ENCODE data around the gene PNLIPRP2.

PNLIPRP2 gene

GRCh38 chr10:116657863-116658551, 37.3 kb downstream of the PNLIPRP2 start:
- no peak for DNase-seq

GRCh38 chr10:116659049-116659670, 38.4 kb downstream of the PNLIPRP2 start:
- no peak for DNase-seq

- no peak for DNase-seq
Observed at GRCh38 chr10:116660860-116661259, 40.1 kb downstream of the PNLIPRP2 start.

GRCh38 chr10:116663342-116663741, 42.6 kb downstream of the PNLIPRP2 start:
- DNase-seq: no peak

- DNase-seq: no peak
Observed at GRCh38 chr10:116664631-116665030, 43.9 kb downstream of the PNLIPRP2 start.

GRCh38 chr10:116665541-116666125, 44.9 kb downstream of the PNLIPRP2 start:
- DNase-seq: no peak

- no peak for DNase-seq
Observed at GRCh38 chr10:116667484-116667883, 46.7 kb downstream of the PNLIPRP2 start.

- no peak for DNase-seq
Observed at GRCh38 chr10:116668018-116668417, 47.3 kb downstream of the PNLIPRP2 start.

GRCh38 chr10:116668446-116668845, 47.7 kb downstream of the PNLIPRP2 start:
- no peak for DNase-seq

GRCh38 chr10:116669080-116669479, 48.3 kb downstream of the PNLIPRP2 start:
- DNase-seq: no peak

GRCh38 chr10:116669832-116670644, 49.3 kb downstream of the PNLIPRP2 start:
- DNase-seq: no peak

GRCh38 chr10:116670706-116671105, 50.0 kb downstream of the PNLIPRP2 start:
- DNase-seq: no peak

- no peak for DNase-seq
Observed at GRCh38 chr10:116671274-116671926, 50.6 kb downstream of the PNLIPRP2 start.

- DNase-seq: no peak
Observed at GRCh38 chr10:116672891-116673290, 52.1 kb downstream of the PNLIPRP2 start.

GRCh38 chr10:116673866-116674265, 53.1 kb downstream of the PNLIPRP2 start:
- no peak for DNase-seq

GRCh38 chr10:116674901-116675423, 54.2 kb downstream of the PNLIPRP2 start:
- no peak for DNase-seq

GRCh38 chr10:116676118-116676517, 55.4 kb downstream of the PNLIPRP2 start:
- DNase-seq: no peak

- DNase-seq: no peak
Observed at GRCh38 chr10:116676633-116677032, 55.9 kb downstream of the PNLIPRP2 start.

GRCh38 chr10:116679351-116679750, 58.6 kb downstream of the PNLIPRP2 start:
- DNase-seq: no peak

GRCh38 chr10:116683166-116683565, 62.4 kb downstream of the PNLIPRP2 start:
- no peak for DNase-seq

GRCh38 chr10:116683821-116684220, 63.1 kb downstream of the PNLIPRP2 start:
- DNase-seq: no peak

- no peak for DNase-seq
Observed at GRCh38 chr10:116684781-116685180, 64.0 kb downstream of the PNLIPRP2 start.

GRCh38 chr10:116685807-116686206, 65.1 kb downstream of the PNLIPRP2 start:
- DNase-seq: no peak
